ENCODE data around the gene ZNF665. TPM values are rescaled to one million over a fixed set of nuclear protein-coding genes. Genes with fewer than 3 reads are reported as not detected.
"Not testable (repeated sequence)": the region's sequence is repeated elsewhere in the genome, so short reads cannot be mapped to it uniquely, and the experiment has no call there.

ZNF665 gene
- total RNA-seq, 1 donor from 2014 or later: 4.3 TPM

- peak; percentile 10 for DNase-seq (ENCODE audit: low spot score)
These were observed 35.0 kb downstream of the ZNF665 start for GRCh38 chr19:53158119-53158656.

DNA sequence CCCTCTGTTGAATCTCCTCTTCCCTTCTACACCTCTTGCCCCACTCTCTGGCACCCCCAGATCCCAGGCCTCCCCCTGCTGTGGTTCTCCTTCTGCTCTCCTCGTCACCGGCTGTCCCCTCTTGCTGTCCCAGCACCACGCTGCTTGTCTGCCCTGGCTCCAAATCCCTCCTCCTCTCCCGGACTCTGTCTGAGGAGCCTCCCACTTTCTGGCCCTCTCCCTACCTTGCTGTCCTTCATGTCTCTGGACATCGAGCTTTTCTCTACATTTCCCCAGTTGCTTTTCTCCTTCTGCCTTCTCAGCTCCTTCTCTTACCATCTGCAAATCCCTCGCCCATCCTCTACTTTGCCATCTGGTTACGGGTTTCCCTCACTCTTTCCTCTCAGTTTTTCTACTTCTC lies 35.5 kb downstream of the ZNF665 start:
- no peak for DNase-seq (ENCODE audit: low spot score)

DNA sequence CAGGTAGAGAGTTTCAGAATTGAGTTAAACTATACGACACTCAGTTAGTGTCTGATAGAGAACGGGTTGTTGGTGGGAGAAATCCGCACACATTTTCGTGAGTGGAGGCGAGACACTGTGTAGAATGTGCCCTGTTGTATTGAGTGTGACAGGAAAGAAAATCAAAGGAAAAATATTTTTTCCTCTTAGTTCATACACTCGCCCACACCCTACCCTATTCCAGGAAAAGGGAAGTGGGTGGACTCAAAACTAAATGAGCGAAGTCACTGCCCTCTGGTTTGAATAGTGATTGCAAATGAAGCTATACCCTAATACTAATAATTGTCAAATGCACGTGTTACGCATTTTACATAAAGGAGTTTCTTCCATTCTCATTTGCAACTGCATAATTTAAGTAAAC lies 36.3 kb downstream of the ZNF665 start:
- DNase-seq (ENCODE audit: low spot score): no peak

GRCh38 chr19:53147645-53148044 lies 45.5 kb downstream of the ZNF665 start:
- no peak for DNase-seq (ENCODE audit: low spot score)

- DNase-seq (ENCODE audit: low spot score): no peak
These were observed 52.8 kb downstream of the ZNF665 start for GRCh38 chr19:53140351-53140750.

- no peak for DNase-seq (ENCODE audit: low spot score)
These were observed 56.7 kb downstream of the ZNF665 start for GRCh38 chr19:53136432-53136831.

DNA sequence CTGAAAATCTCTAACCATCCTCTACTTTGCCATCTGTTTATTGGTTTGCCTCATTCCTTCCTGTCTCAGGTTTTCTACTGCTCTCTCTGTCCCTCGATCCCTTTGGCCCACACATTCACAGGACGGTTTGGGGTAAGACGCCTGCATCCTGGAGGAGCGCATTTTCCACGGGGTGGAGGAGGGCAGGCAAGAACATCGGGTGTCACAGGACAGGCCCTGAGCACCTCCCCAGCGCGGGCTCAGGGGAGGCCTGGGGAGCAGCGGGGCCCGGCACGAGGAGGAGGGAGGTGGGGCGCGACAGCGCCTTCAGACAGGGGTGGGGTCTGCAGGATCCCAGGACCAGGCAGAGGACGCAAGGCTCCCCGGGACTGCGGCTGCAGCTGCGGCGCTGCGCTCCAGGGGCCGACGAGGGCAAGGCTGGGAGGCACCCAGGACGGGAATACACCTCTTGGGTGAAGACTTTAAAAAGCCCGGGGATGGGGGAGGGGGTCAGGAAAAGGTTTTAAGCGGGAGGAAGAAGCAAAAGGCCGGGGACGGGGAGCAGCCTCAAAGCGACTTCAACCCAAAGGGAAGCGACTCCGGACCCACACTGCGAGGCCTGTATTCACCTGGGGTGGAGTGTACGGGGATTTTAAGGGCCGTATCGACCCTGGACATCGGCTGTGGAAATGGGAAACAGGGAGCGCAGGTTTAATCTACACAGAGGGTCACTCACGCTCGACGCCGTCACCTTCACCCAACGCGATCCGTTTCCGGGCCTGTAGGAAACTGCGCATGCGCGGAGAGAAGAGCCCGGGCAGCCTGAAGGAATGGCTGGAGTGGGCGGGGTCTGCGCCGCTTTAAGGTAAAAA lies 60.8 kb downstream of the ZNF665 start, which contains the start of gene ZNF415:
ZNF415 (minus strand) TSS at position 770 of the 851 bp plus-strand sequence. CDS start 10,234 bp downstream, outside the sequence.
- peak; percentile 82 for DNase-seq (ENCODE audit: low spot score)

GRCh38 chr19:53131727-53132126 lies 61.4 kb downstream of the ZNF665 start:
- DNase-seq (ENCODE audit: low spot score): no peak

DNA sequence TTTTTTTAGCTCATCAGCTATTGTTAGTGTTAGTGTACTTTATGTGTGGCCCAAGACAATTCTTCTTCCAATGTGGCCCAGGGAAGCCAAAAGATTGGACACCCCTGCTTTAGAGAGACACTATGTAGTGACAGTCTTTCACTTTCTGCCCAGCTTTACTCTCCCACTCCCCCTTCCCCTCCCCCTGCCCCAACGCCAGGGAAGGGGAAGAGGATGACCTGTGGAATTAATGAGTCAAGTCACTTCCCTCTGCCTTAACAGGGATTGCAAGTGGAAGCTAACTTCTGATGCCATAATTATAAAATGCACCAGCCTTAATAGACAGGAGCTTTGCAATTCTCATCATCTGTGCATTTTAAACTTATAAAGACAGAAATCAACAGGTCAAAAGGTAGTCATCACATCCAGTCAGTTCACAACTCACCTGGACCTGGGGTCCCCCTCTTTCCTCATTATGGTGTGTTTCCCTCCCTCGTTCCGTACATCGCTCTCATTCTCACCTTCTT lies 62.0 kb downstream of the ZNF665 start:
- no peak for DNase-seq (ENCODE audit: low spot score)

- peak; percentile 13 for DNase-seq (ENCODE audit: low spot score)
These were observed 62.7 kb downstream of the ZNF665 start for GRCh38 chr19:53130506-53130905.

- DNase-seq (ENCODE audit: low spot score): not testable (repeated sequence)
These were observed 66.2 kb downstream of the ZNF665 start for GRCh38 chr19:53126733-53127526.

DNA sequence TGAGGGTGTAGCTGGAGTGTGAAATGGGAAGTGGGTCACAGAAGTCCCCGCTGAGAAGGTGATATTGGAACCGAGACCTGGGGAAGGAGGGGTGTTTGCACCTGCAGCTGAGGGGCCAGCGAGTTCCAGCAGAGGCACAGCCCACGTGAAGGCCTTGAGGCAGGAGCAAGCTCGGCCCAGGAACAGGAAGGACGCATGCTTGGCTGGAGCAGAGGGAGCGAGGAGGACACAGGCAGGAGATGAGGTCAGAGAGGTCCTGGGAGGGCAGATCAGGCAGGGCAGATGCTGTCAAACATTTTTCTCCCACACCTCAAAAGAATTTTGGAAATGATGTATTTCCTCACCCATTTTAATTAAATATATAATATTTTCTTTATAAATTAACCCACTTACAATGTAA lies 69.8 kb downstream of the ZNF665 start:
- no peak for DNase-seq (ENCODE audit: low spot score)

Other genes with a start within 250 kb of the ZNF665 start
- gene ZNF816, start 230.5 kb downstream of the ZNF665 start, total RNA-seq: 26.8 TPM
- gene ERVV-1, start 179.4 kb downstream of the ZNF665 start, total RNA-seq: not detected
- not detected for gene ERVV-2, start 148.6 kb downstream of the ZNF665 start, total RNA-seq
- gene ZNF160, start 89.9 kb downstream of the ZNF665 start, total RNA-seq: 66.8 TPM
- gene ZNF415, start 60.4 kb downstream of the ZNF665 start, total RNA-seq: 13.1 TPM
- gene ZNF347, start 34.3 kb downstream of the ZNF665 start, total RNA-seq: 14.7 TPM
- 21.4 TPM for gene ZNF677, start 61.5 kb upstream of the ZNF665 start, total RNA-seq
- not detected for gene VN1R2, start 64.9 kb upstream of the ZNF665 start, total RNA-seq
- not detected for gene VN1R4, start 74.4 kb upstream of the ZNF665 start, total RNA-seq
- gene ZNF845, start 140.4 kb upstream of the ZNF665 start, total RNA-seq: 7.5 TPM
- 18.1 TPM for gene ZNF525, start 172.3 kb upstream of the ZNF665 start, total RNA-seq
- 12.9 TPM for gene ZNF765, start 201.8 kb upstream of the ZNF665 start, total RNA-seq
- 43.7 TPM for gene ZNF761, start 238.6 kb upstream of the ZNF665 start, total RNA-seq